ENCODE data around the gene NEK6.

NEK6 gene

DNA sequence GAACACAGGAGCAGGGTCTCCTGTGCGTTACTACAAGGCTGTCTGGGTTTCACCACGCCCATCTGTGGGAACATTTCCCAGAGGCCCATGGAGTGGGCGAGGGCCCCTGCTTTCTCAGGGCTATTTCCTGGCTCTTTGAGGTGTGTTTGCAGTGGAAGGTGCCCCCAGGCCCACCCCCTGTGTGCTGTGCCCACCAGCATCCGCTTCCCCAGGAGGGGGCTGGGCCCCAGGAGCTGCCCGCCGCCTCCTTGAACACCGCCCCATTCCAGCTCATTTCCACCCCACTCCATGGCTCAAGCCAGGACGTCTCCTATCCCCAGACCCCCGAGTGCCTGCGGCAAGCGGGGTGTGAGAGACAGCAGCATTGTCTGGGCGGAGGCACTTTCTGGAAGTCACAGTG lies 70.5 kb downstream of the NEK6 start:
- DNase-seq, result no peak

DNA sequence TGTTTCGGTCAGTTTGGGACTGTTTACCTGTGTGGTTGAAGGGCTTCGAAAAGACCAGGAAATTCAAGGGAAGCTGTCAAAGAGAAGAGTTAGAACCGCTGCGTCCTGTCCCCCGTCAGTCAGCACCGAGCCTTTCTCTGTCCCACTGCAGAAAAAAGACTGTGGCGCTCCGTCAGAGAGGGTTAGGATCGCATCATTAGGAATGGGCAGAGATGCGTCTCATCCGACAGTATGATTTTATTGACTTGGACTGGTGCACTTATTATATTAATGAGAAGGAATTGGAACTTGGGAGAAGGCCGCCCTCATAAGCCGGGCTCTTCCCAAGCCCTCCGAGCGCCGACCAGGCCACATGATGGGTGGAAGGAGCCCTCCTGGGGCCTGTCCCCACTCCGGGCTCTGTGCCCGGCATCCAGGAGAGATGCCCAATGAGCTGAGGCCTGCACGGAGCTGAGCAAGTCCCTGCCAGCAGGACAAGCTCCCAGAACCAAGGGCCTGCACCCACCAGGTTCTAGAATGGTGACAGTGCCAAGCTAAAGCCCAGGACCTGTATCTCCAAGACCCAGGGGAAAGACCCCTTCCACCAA lies 71.5 kb downstream of the NEK6 start:
- DNase-seq, result no peak

DNA sequence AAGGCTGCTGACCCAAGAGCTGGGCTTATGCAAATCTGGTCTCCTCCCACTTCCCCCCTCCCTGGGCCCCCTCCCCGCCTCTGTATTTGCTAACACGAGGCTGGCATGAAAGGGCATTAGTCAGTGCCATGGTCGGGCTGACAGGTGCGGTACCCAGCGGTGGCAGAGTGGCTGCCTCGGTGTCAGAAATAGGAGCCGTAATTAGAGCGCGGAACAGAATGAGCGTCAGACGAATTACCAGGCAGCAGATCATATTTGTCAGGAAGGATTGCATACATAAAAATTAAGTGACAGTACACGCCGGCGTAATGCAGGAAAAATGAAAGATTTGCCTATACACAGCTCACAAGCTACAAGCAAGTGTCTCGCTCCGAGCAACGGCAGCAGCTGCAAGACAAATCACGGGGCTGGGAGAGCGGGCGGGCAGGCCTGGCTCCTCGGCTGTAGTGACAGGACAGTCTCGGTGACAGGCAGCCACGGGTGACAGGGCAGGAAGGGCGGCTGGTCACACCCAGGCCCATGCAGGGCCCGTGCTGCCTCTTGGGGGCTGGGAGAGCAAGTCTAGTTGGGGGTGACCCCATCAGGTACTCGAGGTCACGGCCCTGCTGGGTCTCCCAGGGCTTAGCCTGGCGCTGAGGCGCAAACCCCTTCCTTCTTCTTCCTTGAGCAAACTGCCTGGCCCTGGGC lies 72.4 kb downstream of the NEK6 start:
- no peak for DNase-seq

DNA sequence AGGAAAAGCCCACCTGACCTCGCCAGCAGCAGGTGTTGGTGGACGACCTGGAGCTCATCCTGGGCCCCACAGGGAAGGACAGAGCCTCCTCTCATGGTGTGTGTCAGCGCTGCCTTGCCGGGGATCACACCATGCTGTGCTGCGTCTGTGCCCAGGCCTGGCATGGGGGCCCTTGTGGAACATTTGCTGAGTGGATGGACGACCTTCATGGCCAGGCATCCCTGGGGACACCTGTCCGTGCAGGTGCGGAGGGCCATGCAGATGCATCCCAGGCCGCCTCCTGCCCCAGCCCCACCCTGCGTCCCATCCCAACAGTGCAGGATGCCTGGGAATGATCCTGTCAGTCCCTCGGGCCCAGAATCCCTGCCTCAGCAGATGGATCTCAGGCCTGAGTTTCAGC lies 73.8 kb downstream of the NEK6 start:
- no peak for DNase-seq

DNA sequence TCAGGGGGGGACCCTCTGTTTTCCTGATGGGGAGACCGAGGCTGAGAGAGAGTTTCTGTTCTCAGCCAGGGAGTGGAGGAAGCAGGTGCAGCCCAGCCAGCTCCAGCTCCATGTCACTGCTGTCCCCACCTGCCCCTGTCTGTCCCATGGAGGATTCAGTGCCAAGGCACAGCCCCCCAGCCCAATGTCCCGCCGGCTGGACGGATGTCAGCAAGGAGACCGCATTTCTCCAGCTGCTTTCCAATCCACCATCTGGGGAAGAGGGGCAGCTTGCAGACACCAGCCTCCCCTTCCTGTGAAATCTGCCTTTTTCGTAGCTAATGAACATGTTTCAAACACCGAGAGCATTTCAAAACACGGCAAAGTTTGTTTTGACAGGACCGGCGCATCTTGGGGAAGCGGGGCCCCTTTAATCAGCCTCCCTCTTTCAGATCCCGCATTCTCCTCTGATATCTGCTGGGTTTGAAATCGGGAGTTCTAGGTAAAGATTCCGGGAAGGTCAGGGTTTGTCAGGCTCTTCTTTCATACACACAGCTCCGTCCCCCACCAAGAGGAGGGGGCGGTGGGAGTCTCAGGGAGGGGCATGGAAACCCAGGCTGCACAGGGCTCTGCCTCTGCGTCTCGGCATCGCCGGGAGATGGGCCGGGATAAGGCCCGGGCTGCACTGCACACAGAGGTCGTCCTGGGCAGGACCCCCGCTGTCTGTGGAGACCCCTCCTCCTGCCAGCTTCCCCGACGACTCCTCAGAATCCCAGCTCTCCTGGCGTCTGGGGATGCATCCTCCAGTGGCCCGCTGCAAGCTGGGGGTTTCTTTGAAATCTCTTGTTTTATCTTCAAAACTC lies 74.8 kb downstream of the NEK6 start:
- no peak for DNase-seq

DNA sequence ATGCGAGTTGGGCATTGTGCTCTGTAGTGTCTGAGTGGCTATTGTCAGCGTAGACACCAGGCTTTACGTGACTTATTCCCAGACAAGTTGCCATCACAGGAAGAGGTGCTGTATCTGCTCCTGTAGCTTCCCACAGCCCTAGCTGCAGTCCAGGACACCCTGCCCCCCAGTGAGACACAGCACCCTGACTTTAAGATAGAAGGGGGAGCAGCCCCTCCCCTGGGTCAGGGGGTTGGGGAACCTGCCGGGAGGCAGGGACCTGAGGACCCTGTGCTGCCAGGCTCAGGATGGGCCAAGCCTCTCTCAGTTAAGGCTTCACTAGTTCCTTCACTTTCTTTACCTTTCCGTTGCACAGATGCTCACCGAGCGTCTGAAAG lies 75.4 kb downstream of the NEK6 start:
- no peak for DNase-seq

DNA sequence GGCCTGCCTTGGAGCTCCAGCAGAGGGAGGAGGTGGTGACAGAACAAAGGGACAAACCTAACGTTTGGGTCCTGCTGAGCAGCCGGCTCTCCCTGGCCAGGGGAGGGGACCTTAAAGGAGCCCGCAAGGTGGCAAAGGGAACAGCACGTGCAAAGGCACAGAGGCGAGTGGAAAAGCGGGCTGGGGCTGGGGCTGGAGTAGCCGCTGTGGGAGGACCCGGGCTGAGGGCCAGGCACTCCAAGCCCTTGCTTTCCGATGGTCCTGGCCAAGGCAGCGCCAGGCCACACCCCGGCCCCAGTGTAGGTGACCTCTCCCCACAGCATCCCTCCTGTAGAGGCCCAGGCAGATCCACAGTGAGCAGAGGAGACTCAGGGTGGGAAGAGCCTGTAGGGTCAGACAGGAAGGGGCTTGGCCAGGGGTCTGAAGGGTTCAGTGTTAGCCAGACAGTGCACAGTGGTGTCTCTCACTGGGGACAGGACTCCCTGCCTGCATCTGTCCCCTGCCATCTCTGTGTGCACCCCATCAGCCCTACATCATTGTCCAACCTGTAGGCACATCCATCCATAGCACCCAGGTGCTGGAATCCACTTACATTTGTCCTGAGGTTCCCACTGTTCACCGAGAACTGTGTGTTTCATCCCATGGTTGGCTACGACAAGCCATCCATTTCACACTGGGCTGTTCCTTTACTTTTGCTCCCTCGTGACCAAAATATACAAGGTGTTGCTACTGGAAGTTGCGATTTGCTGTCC lies 77.0 kb downstream of the NEK6 start:
- DNase-seq, result no peak

DNA sequence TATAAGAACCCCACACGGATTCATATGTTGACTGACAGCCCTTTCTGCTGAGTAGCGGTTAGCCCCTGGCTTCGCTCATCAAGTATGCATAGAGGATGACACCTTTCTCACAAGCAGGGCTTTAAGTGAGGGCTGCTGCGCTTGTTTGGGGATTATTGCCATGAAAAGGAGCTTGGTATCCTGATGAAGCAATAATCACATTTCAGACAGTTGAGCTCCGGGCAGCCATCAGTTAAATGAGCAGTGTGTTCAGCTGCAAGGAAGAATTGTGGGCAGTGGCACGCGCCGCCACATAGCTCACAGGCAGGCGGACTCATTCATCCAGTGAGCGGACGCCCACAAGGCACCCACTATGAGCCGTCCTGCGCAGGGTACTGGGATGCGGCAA lies 77.6 kb downstream of the NEK6 start:
- DNase-seq, result no peak

DNA sequence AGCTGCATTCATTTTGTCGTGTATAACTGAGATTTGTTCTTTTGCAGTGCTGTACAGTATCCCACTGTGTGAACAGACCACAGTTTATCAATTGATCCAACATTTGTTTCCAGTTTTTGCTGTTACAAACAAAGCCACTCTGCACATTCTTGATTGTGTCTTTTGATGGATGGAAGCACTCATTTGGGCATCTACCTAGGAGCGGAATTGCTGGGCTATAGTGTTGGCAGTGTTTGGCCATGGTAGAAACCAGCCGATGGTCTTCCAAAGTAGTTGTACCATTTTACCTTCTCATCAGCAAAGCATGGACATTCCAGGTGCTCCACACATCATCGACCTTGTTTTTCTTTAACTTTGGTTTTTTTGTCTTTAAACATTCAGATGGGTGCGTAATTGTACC lies 79.8 kb downstream of the NEK6 start:
- DNase-seq, result no peak

DNA sequence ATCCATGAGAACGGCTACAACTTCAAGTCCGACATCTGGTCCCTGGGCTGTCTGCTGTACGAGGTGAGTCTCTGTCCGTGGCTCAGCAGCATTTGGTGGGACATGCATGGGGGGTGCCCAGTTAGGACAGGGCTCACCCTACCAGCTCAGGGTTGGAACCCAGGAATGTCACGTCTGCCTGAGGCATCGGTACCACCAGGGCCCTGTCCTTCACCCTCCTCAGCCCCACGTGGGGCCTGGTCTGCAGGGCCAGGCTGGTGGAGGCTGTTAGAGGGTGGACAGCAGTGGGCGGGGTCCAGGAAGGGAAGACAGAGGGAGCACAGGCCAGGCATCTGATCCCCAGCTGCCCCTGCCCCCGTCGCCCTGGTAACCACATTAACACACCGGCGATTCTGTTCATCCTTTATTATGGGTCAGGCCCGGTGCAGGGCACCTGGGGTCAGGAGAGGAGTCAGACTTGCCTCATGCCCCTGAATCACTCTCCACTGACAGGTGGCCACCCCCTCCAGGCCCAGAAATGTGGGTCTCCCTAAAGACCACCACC lies 81.9 kb downstream of the NEK6 start:
- DNase-seq, result no peak

DNA sequence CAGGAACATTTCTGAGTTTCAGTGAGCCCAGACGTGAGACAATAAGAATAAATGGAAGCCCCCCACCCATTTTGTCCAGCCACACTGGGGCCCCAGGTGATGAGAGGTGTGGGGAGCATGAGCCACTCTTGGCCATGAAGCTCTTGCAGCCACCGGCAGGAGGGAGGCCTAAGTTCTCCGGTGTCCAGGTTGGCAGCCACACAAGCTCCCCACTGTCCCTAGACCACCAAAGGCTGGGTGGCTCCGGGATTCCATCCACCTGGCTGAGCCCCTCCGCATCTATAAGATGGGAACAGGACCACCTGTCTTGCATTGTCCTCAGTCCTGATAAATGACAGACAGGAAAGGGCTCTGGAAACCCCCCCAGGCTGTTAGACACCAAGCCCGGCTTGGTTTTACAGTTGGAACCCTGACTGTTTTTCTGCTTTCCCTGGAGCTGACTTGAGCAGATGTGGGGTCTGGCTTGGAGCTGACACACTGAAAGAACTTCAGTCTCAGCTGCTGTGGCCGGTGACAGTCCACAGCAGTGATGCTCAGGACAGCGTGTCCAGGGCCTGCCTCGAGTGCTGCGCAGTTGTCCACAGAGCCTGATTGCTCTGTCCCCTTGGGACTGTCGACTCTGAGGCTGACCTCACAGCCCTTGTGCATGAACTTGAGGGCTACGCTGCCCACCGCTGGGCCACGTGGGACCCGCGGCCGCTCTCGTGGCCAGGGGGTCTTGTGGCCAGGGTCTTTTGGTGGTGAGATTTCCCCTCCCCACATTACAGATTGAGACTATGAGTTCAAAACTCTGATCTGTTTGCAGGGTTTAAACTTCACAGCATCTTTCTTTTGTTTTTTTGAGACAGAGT lies 82.7 kb downstream of the NEK6 start:
- no peak for DNase-seq

DNA sequence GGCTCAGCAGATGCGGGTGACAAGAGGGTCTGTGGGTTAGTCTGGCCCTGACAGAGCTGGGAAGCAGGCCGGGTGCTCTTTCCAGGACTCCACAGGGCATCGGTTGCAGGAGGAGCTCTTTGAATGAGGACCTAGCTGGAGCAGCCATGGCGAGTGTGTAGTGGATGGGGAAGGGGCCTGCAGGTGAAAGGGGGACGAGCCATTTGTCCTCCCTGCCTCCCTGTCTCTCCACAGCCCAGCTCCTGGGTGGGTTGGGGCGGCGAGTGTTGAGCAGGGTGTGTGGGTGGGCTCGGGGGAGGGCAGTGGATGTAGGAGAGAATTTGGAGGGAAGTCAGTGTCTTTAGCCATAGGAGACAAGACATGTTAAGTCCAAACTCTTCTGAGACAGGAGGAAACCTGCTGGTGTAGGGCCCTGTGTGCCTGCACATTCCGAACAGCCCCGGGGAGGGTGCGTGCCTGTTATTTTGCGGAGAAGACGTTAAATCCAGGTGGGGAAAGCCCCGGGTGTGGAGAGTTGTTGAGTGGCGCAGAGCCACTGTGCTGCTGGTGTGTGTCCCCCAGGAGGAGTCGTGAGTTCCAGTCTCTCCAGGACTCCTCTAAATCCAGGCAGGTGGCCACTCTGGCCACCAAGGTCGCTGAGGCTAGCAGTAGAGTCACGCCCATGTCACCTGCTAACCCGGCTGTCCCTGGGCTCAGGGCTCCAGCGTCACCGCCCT lies 83.9 kb downstream of the NEK6 start:
- no peak for DNase-seq

DNA sequence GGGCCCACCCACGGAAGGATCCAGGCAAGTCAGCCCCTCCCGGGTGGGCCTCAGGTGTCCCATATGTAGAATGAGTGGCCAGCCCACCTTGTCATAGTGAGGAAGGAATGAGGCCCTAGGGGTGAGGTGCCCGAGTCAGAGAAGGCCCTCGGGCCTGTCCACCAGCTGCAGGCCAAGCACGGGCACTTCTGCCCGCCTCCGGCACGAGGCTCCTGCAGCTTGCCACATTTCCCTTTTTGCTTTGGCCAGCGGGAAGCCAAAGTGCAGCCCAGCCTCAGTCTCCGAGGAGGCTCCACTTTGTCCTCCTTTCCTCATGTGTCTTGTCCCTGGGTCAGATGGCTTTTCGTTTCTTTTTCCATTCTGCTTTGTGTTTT lies 84.6 kb downstream of the NEK6 start:
- DNase-seq, result no peak

DNA sequence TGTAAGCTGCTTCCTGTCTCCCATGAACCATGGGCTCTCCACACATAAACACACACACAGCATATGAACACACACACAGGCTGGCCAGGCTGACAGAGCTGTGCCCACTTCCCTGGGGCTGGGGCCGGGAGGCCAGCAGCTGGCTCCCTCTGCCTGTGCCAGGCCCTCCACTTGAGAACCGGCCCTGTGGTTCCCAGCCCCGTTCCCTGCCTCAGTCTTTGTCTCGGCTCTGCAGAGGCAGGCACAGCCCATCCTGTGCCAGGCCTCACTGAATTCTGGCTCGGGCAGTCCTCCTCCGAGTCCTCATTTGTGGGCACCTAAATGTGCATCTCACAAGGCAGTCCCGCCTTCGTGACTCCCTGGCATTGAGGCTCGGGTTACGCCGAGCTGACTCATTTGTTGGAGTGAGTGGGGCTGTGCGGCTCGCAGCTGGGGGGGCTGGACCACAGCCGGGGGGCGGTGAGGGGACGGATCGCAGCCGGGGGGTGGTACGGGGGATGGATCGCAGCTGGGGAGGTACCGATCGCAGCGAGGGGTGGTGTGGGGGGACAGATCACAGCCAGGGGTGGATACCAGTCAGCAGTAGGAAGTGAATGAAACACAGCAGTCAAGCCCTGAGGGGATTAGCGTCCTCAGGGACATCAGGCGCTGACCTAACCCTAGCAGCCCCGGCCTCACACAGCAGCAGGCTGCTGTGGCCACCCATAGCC lies 85.2 kb downstream of the NEK6 start:
- DNase-seq, result no peak

DNA sequence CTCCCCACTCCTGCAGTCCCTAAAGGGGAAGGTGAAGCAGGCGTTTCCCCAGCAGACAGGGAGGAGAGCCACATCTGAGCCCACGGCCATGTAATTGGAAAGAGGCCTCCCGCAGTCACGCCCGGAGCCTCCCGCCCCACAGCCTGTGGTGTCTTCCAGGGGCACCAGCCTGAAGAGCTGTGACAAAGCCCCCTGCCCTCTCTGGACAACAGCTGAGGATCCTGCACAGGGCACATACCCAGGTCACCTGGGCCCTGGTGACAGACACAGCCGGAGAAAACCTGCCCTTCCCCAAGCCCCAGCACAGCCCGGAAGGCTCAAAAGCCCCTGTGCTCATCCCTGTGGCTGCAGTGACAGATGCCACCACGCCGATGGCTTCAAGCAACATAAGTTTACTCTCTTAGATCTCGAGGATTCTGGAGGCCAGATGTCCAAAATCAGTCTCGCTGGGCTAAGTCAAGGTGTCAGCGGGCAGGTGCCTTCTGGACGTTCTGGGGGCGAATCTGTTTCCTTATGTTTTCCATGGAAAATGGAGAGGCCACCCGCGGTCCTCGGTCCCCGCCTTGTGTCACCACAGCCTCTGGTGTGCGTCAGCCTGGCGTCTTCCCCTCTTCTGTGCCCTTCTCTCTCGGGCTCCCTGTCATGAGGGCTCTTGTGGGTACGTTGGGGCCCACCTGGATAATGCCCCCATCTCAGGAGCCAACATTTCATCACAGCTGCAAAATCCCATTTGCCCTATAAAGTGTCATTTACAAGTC lies 86.0 kb downstream of the NEK6 start:
- no peak for DNase-seq

DNA sequence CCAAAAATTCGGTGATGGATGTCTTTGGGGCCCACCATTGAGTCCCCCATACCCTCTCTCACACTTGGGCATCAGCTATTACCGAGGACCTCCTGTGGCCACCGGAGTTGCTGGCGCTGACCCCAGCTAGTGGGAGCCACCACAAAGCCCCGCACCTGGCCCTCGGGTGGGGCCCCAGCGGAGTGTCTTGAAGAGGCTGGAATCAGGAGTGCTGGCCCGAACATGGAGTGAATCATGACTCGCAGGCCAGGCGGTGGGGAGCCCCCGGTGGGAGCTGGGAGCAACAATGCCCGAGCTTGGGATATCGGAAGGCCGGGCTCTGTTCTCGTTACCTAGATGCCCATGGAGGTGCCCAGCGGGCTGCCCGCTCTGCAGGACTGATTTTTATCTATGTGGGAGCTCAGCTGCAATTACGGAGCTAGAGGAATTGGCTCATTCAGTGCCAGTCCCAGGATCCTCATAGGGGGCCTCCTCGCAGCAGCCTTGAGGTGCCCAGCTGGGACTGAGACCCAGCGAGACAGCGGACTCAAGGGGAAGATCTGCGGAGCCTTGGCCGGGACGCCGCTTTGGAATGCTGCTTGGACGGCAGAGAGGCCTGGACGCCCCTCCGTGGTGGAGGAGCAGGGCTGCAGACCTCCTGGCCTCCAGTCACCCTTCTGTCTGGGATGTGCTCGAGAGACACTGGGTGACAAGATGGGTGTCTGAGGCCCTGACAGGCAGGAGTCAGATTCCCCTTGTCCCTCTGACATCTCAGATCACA lies 86.7 kb downstream of the NEK6 start:
- DNase-seq, result no peak

DNA sequence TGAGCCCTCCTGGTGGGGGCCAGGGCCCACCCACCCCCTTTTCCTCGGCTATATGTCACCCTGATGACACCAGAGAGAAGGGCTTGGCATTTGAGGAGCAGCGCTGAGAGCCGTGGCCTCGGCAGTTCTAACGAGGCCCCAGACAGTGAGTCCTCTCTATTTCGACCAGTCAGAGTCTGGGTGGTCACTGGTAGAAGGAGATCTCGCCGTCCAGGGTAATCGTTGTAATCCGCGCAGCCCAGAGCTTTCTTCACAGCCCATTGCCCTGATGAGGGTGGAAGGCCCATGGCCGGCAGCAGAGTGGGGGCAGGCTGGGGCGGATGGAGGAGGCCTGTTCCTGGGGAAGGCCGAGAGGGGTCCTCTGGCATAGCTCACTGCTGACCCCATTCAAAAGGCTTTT lies 87.3 kb downstream of the NEK6 start:
- no peak for DNase-seq

DNA sequence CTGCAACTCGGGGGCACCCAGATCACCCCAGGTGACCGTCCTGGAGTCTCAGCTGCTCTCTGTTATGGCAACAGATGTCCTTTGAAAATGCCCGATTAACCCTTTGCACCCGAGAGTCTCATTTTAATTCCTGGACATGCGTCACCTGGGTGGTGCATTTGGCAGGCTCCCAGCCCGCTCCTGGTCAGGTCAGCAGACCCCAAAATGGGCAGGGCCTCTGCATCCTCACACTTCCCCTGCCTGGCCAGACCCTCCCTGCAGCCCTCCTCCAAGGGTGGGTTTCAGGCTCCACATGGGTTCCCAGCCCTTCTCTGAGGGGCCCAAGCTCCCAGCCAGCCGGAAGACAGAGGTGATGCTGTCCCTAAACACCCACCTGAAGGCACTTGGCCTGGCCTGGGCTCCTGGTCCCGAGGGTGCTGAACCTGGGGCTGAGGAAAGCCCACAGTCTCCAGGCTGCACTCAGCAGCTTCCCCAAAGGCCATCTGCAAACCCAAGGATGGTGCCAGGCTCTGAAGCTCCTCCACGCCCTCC lies 88.1 kb downstream of the NEK6 start:
- DNase-seq, result no peak

Data from stimulated activated CD4-positive, alpha-beta T cell treated with anti-CD3 and anti-CD28 coated beads, Interleukin-4, amount 100 ng/mL, for 24 hours (primary cell).